HEK293T (cell line): Measurements from ENCODE around the gene ARHGAP26.
A peak's percentile ranks its signal among the peaks of the same experiment; 100 is the strongest.

Experiments
- CTCF ChIA-PET: fragments of 350-600 bp; formaldehyde crosslinking; extraction: SDS; loops from one replicate; lab custom pipeline; 2021; ENCODE audit warnings: antibody characterized with exemption, inconsistent platforms; lab: Yijun Ruan, JAX
- POLR2A ChIA-PET: fragments of 350-600 bp; formaldehyde crosslinking; extraction: SDS; loops from one replicate; lab custom pipeline; 2020; ENCODE audit warnings: antibody characterized with exemption, inconsistent platforms; lab: Yijun Ruan, JAX
- DNase-seq: peaks from one replicate; pipeline ENCODE4 v3.0.0; 2012; ENCODE audit warnings: mixed read lengths; ENCODE audit errors: extremely low spot score
- ARNT ChIP-seq: fragments of 450-650 bp; IDR thresholded peaks from 2 replicates; pipeline ENCODE4 v1.6.1; 2017; ENCODE audit warnings: mild to moderate bottlenecking
- BHLHE40 ChIP-seq: fragments of 450-650 bp; IDR thresholded peaks from 2 replicates; pipeline ENCODE4 v1.6.1; 2016; ENCODE audit warnings: mild to moderate bottlenecking, moderate library complexity, borderline replicate concordance
- CTBP1 ChIP-seq: fragments of 450-650 bp; IDR thresholded peaks from 2 replicates; pipeline ENCODE4 v1.6.1; 2016; ENCODE audit warnings: borderline replicate concordance
- ELF4 ChIP-seq: fragments of 450-650 bp; IDR thresholded peaks from 2 replicates; pipeline ENCODE4 v1.6.1; 2017; ENCODE audit warnings: antibody characterized with exemption
- FOXA1 ChIP-seq: fragments of 450-650 bp; IDR thresholded peaks from 2 replicates; pipeline ENCODE4 v1.6.1; 2016; ENCODE audit warnings: mild to moderate bottlenecking
- FOXK2 ChIP-seq: fragments of 450-650 bp; IDR thresholded peaks from 2 replicates; pipeline ENCODE4 v1.6.1; 2016; ENCODE audit warnings: mild to moderate bottlenecking
- FOXM1 ChIP-seq: fragments of 450-650 bp; IDR thresholded peaks from 2 replicates; pipeline ENCODE4 v1.6.1; 2017; ENCODE audit warnings: mild to moderate bottlenecking, borderline replicate concordance
- HDGF ChIP-seq: fragments of 450-650 bp; IDR thresholded peaks from 2 replicates; pipeline ENCODE4 v1.6.1; 2017; ENCODE audit warnings: antibody characterized with exemption, borderline replicate concordance
- L3MBTL2 ChIP-seq: fragments of 450-650 bp; conservative IDR thresholded peaks from 2 replicates; pipeline ENCODE4 v1.6.1; 2016; ENCODE audit warnings: mild to moderate bottlenecking
- LEF1 ChIP-seq: fragments of 450-650 bp; IDR thresholded peaks from 2 replicates; pipeline ENCODE4 v1.6.1; 2017; ENCODE audit warnings: mild to moderate bottlenecking, borderline replicate concordance
- NFRKB ChIP-seq: fragments of 450-650 bp; IDR thresholded peaks from 2 replicates; pipeline ENCODE4 v1.6.1; 2016; ENCODE audit warnings: mild to moderate bottlenecking, moderate library complexity
- SP1 ChIP-seq: fragments of 450-650 bp; IDR thresholded peaks from 2 replicates; pipeline ENCODE4 v1.6.1; 2017
- SUZ12 ChIP-seq: fragments of 450-650 bp; IDR thresholded peaks from 2 replicates; pipeline ENCODE4 v1.6.1; 2016; ENCODE audit warnings: mild to moderate bottlenecking
- TARDBP ChIP-seq: fragments of 450-650 bp; IDR thresholded peaks from 2 replicates; pipeline ENCODE4 v1.6.1; 2016
- ZNF384 ChIP-seq: fragments of 450-650 bp; IDR thresholded peaks from 2 replicates; pipeline ENCODE4 v1.6.1; 2016
- TF ChIP-seq, protein P1 (sequence below): fragments of 450-650 bp; IDR thresholded peaks from 2 replicates; pipeline ENCODE4 v1.6.1; 2016

Gene ARHGAP26

DNA sequence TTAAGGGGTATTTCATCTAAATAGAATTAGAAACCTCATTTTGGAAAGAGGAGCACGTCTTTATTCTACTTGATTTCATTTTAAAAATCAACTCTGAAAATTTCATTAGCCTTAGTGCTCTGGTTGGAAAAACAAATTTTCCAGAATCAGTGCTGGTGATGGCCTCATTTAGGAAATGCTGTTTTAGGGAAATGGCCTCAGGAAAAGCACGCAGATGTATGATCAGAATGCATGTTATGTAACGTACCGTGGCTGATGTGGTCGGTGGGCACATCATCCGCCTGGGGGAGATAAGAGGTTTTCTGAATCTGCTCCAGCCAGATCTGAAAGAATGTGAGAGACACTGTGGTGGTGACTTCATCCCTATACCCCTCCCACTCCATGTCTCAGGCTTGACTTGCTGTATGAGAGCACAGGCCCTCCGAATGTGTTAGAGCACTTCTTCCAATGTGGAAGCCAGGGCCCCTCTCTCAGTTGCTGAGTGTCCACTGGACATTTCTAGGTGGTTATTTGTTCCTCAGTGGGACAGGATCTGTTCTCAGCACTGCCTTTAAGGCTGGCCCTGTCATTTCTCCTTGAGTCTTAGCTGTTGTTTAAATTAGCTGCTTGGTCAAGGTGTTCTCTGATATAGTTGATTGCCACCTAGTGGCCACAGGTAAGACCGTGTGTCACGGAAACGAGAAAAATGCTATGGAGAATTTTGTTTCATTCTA lies 96.5 kb downstream of the ARHGAP26 start:
- peak; percentile 66 for DNase-seq
- ChIA-PET CTCF (interaction anchor here (0.5 to 2.3 kb wide), 17 partner anchors 11 to 211 kb away, joined by 3 to 23 read pairs (median 5); no protein-coding TSS in a partner anchor), POLR2A (interaction anchor here (1.5 kb wide), 1 partner anchor 97 kb away, joined by 7 read pairs; the partner anchor contains the start of gene ARHGAP26)
- TF ChIP-seq NFRKB, result no peak
- no peak for TF ChIP-seq CTBP1
- no peak for TF ChIP-seq LEF1
- no peak for TF ChIP-seq ARNT
- TF ChIP-seq HDGF, result no peak
- TF ChIP-seq L3MBTL2, result no peak
- TF ChIP-seq TARDBP, result no peak
- TF ChIP-seq, protein P1, sequence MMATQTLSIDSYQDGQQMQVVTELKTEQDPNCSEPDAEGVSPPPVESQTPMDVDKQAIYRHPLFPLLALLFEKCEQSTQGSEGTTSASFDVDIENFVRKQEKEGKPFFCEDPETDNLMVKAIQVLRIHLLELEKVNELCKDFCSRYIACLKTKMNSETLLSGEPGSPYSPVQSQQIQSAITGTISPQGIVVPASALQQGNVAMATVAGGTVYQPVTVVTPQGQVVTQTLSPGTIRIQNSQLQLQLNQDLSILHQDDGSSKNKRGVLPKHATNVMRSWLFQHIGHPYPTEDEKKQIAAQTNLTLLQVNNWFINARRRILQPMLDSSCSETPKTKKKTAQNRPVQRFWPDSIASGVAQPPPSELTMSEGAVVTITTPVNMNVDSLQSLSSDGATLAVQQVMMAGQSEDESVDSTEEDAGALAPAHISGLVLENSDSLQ, result no peak
- TF ChIP-seq ELF4, result no peak
- no peak for TF ChIP-seq SP1
- TF ChIP-seq SUZ12, result no peak
- TF ChIP-seq ZNF384, result no peak
- no peak for TF ChIP-seq FOXA1

- TF ChIP-seq HDGF (no peak), FOXM1 (no peak), BHLHE40 (no peak), L3MBTL2 (no peak), LEF1 (no peak), CTBP1 (no peak), ARNT (no peak), SP1 (no peak), NFRKB (no peak), ZNF384 (no peak), SUZ12 (no peak), FOXK2 (no peak), FOXA1 (no peak), ELF4 (no peak)
- TF ChIP-seq, protein P1, result no peak
- CTCF ChIA-PET, result interaction anchor here (1.7 to 6.1 kb wide), 2 partner anchors 121 to 157 kb away, joined by 7 to 31 read pairs; no protein-coding TSS in a partner anchor
- POLR2A ChIA-PET, result no interaction called here
- DNase-seq, result no peak
Measured at GRCh38 chr5:142869886-142870285, 99.7 kb downstream of the ARHGAP26 start.

GRCh38 chr5:142870532-142871362 lies 100.6 kb downstream of the ARHGAP26 start:
- no peak for TF ChIP-seq FOXA1
- DNase-seq, result no peak
- CTCF ChIA-PET, result interaction anchor here (0.6 to 6.1 kb wide), 3 partner anchors 18 to 157 kb away, joined by 5 to 31 read pairs (median 7); no protein-coding TSS in a partner anchor
- POLR2A ChIA-PET, result no interaction called here

DNA sequence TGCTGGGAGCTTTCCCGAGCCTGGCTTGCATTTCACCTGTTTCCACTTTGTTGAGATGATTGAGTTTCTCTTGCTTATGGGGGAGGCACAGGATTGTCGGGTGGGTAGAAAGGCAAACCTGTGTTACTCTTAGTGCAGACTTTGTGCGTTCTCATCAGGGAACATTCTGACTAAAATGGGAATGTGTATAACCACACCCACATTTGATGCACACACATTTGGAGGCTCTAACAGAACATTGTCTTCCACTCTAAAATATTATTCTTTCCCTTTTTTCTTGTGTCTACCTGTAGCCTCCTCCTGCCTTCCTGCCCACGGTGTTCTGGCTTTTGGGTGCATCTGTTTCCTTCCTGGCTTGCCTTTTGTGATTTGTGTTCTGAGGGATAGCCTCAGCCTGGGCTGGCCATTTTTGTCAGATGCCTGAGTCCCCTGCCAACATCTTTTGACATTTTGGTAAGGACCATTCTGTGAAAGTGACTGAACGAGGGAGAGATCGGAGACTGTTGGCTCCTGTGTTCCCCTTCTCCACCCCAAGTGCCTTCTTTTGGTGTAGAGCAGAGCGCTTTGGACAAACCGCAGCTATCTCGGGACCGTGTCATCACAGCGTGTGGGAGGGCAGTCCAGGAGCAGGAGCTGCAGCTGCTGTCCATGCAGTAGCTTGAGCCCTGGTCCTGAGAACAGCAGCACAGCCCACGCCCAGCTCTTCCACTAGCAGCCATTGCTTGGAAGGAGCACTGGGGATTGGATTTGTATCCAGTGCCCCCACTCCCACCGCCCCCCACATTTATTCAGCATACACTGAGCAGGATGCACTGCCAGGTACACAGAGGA lies 101.4 kb downstream of the ARHGAP26 start:
- POLR2A ChIA-PET, result no interaction called here
- CTCF ChIA-PET, result interaction anchor here (0.6 to 6.1 kb wide), 5 partner anchors 17 to 158 kb away, joined by 3 to 31 read pairs (median 5); no protein-coding TSS in a partner anchor
- TF ChIP-seq BHLHE40 (no peak), TARDBP (no peak), FOXK2 (no peak), ELF4 (no peak), NFRKB (no peak), LEF1 (no peak), FOXA1 (no peak), ARNT (no peak), ZNF384 (no peak), SUZ12 (no peak), L3MBTL2 (no peak), CTBP1 (no peak), SP1 (no peak), FOXM1 (no peak), HDGF (no peak)
- TF ChIP-seq, protein P1, result no peak
- DNase-seq, result no peak

DNA sequence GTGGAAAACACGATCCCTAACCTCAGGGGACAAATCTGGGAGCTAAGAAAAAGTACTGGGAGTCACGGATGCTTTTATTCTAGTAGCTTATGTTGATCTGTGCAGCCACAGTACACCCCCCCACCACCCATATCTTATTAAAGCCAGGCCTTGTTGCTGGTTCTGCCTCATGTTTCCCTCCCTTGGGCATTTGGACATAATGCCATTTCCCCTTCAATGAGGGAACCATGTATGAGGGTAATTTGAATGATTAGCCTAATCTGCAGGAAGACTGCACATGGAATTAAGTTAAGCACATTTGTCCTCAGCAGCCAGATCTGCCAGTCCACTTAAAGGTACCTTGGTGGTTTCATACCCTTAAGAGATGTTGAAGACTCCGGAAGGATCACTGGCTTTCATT lies 102.0 kb downstream of the ARHGAP26 start:
- ChIA-PET POLR2A (no interaction called here), CTCF (interaction anchor here (0.9 to 6.1 kb wide), 3 partner anchors 121 to 159 kb away, joined by 3 to 31 read pairs (median 5); no protein-coding TSS in a partner anchor)
- DNase-seq, result no peak
- TF ChIP-seq ZNF384 (no peak), HDGF (no peak), TARDBP (no peak), FOXA1 (no peak), FOXM1 (no peak), NFRKB (no peak), FOXK2 (no peak), BHLHE40 (no peak), SUZ12 (no peak), ARNT (no peak), LEF1 (no peak)
- TF ChIP-seq, protein P1, result no peak
